Islet of Langerhans (tissue), 1 donor: Measurements from ENCODE around the gene GALNTL6.

ENCODE experiments used
- FAIRE-seq: peaks from one replicate; lab custom pipeline; 2011; peaks lifted over from hg19 to GRCh38; lab: Jason Lieb, UNC

GALNTL6 gene

DNA sequence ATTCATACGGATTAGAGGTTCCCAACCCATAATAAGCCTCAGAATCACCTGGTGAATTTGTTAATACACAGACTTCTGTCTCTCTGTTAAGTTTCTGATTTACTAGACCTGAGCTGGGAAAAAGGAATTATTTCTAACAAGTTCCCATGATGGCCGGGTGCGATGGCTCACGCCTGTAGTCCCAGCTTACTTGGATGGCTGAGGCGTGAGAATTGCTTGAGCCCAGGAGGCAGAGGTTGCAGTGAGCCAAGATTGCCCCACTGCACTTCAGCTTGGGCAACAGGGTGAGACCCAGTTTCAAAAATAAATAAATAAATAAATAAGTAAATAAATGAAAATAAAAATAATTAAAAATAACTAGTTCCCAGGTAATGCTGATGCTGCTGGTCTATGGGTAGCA lies 412.3 kb downstream of the GALNTL6 start:
- no peak for FAIRE-seq

DNA sequence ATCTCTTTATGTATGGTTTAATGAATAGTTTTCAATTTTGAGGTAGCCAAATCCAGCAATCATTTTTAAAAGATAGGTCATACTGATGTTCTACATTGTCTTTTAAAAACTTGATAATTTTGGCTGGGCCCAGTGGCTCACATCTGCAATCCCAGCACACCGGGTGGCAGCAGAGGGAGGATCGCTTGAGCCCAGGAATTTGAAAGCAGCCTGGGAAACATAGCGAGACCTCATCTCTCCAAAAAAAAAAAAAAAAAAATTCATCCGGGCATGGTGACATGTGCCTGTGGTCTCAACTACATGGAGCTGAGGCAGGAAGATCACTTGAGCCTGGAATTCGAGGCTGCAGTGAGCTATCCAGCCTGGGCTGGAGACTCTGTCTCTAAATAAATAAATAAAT lies 419.8 kb downstream of the GALNTL6 start:
- FAIRE-seq, result no peak

- no peak for FAIRE-seq
Observed at GRCh38 chr4:172243551-172243950, 430.3 kb downstream of the GALNTL6 start.

DNA sequence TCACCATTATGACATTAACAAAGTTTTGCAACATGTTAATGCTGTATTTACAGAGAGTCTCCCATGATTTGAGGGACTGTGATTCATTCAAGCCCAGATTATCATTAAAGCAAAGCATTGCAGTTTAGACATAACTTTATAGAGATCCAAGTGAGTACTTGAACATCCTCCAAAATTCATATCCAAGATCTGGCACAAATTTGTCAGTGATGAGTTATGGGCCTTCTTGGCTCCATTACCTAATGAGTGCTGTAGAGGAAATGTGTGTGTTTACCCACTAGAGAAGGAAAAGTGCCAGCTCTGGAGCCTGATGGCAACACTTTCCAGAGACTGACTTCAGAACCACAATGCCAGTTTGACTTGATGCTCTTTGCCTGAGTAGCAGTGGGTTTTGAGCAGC lies 432.3 kb downstream of the GALNTL6 start:
- no peak for FAIRE-seq

GRCh38 chr4:172253409-172253808 lies 440.2 kb downstream of the GALNTL6 start:
- no peak for FAIRE-seq

- no peak for FAIRE-seq
Observed at GRCh38 chr4:172256820-172257219, 443.6 kb downstream of the GALNTL6 start.

DNA sequence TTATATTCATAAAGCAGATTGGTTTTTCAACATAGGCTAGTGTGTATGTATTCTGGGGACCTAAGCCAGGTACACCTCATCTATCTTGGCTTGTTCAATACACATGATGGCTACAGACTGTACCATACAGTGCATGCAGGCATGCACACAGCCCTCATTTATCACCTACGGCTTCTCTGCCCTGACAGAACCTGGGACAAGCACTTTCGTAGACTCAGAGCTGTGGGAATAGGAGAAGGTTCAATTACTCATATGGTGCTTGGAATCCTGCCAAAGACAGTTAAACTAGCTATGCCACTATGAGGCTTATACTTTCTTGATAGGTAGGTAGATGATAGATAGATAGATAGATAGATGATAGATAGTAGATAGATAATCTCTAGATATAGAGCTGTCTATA lies 457.2 kb downstream of the GALNTL6 start:
- no peak for FAIRE-seq

DNA sequence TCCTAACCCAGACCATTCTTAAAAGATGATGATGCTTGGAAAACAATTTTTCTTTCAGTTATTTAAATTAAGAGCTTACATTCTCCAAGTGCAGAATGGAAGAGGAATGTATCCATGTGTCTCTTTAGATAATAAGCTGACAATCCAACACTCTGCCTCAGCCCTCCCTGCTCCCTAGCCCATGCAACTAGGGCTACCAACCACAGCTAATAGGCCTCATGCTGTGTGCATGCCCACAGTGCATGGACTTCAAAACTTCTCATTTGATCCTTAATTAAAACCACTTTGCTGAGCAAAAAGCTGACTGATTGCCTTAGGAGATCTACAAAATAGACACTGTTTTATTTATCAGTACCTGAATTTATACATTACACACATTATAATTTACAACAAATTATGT lies 473.9 kb downstream of the GALNTL6 start:
- no peak for FAIRE-seq

GRCh38 chr4:172305698-172306097 lies 492.5 kb downstream of the GALNTL6 start:
- no peak for FAIRE-seq

DNA sequence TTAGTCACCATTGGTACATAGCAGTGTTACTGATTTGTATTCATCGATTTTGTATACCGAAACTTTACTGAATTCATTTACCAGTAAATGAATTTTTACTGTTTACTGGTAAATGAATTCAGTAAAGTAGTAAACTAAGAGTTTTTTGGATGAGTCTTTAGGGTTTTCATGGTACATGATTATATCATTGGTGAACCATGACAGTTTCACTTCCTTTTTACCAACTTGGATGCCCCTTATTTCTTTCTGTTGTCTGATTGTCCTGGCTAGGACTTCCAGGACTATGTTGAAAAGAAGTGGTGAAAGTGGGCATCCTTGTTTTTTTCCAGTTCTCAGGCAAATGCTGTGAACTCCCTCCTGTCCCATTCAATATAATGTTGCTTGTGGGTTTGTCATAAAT lies 494.9 kb downstream of the GALNTL6 start:
- FAIRE-seq, result no peak

DNA sequence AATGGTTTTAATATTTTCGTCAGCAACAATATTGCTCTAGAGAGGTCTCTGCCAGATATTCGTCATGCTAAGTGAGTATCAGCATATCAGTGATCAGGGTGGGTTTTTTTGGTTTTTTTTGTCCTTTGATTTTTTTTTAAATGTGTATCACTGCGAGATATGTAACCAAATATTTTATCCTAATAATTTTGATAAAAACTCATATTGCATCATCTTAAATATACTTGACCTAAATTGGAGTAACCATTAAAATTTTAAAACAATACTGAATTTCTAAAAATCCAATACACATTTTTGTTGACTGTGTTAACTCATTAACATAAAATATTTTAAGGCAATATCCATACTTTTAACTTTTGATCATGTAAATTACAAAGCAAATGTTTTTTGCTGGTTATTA lies 498.5 kb downstream of the GALNTL6 start:
- FAIRE-seq, result no peak

DNA sequence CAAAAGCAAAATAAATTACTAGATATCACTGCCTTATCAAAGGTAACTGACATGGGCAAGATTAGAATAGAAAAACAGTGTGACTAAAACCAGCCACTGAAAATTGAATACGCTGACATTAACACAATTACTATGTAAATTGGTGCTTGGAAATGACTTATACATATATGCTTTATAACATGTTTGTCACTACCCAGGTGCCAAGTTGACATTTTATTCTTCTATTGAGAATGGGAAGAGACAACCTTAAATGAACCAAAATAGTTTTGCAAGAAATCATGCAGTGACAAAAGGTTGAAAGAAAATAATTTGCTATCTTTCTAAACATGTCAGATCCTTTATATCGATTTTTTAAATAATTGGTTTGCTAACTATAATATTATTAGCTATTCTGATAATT lies 510.1 kb downstream of the GALNTL6 start:
- no peak for FAIRE-seq

DNA sequence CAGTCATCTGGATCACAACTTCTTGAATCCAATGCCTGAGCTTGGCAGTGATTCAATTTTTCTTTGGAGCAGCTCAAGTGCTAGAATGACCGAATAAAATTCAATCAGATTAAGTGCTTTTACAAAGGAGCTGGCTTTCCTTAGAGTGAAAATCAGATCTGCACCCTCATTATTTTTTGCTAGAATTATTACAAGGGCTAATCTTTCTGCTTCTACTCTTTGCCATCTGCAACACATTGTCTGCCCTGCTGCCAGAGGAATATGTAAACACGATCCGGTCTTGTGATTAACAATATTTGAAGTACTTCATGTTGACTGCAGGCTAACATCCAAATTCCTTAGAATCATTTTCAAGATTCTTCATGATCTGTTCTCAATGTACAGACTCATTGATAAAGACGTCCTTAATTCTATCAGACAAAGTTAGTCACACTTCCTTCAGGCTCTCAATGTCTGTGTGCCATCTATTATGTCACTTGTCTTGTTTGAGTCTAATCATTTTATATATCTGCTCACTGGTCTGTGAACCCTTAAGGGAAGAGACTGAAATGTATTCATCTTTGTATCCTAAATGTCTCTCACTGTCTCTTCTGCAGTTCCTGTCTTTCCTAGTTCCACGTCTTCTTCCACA lies 531.2 kb downstream of the GALNTL6 start:
- FAIRE-seq, result no peak

DNA sequence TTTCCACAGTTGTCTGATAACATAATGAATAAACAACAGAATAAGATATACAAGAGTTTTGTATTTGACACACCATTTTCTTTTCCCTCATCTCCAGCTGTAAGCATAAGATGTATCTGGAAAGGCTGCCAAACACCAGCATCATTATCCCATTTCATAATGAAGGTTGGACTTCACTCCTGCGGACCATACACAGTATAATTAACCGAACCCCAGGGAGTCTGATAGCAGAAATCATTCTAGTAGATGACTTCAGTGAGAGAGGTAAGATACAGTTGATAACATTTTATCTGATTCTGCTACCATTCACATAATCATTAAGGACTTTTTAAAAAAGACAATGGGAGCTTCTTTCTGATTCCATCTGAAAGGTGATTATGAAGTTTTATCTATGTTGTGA lies 535.2 kb downstream of the GALNTL6 start:
- FAIRE-seq, result no peak

- FAIRE-seq, result no peak
Observed at GRCh38 chr4:172352356-172352755, 539.2 kb downstream of the GALNTL6 start.

GRCh38 chr4:172356016-172356415 lies 542.8 kb downstream of the GALNTL6 start:
- no peak for FAIRE-seq

- no peak for FAIRE-seq
Observed at GRCh38 chr4:172357006-172357540, 543.9 kb downstream of the GALNTL6 start.

DNA sequence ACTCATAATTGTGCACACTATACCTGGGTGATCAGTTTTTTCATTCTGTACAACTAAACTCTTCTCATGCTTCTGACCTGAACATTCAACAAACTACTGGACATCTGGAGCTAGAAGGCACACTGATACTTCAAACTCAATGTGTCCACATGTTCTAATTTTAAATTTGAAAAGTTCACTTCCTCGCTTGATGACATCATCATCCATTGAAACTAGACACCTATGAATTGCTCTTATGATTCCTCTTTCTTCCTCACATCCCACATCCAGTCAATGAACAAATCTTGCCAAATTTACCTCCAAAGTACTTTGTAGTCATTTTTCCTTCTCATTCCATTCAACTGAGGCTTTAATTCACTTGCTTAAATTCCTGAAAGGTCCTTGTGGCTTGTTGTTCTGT lies 549.4 kb downstream of the GALNTL6 start:
- no peak for FAIRE-seq

DNA sequence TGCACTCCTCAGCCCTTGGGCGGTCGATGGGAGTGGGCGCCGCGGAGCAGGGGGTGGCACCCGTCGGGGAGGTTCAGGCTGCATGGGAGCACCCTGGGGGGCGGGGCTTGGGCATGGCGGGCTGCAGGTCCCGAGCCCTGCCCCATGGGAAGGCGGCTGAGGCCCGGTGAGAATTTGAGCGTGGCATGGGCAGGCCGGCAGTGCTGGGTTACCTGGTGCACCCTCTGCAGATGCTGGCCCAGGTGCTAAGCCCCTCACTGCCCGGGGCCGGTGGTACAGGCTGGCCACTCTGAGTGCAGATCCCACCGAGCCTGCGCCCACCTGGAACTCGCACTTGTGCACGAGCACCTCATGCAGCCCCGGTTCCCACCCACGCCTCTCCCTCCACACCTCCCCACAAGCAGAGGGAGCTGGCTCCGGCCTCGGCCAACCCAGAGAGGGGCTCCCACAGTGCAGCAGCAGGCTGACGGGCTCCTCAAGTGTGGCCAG lies 556.3 kb downstream of the GALNTL6 start:
- no peak for FAIRE-seq

DNA sequence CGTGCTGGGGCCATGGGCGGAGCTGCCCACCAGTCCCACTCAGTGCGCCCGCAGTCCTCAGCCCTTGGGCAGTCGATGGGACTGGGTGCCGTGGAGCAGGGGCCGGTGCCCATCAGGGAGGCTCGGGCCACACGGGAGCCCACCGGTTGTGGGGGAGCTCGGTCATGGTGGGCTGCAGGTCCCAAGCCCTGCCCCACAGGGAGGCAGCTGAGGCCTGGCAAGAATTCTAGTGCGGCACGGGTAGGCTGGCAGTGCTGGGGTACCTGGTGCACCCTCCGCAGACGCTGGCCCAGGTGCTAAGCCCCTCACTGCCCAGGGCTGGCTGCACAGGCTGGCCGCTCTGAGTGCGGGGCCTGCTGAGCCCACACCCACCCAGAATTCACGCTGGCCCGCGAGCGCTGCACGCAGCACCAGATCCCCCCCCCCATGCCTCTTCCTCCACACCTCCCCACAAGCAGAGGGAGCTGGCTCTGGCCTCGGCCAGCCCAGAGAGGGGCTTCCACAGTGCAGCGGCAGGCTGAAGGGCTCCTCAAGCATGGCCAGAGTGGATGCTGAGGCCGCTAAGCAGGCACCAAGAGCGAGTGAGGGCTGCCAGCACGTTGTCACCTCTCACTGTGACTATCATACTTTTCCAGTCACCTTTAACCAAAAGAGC lies 564.4 kb downstream of the GALNTL6 start:
- FAIRE-seq, result no peak

GRCh38 chr4:172379834-172380233 lies 566.6 kb downstream of the GALNTL6 start:
- FAIRE-seq, result no peak

- no peak for FAIRE-seq
Observed at GRCh38 chr4:172390331-172390730, 577.1 kb downstream of the GALNTL6 start.

DNA sequence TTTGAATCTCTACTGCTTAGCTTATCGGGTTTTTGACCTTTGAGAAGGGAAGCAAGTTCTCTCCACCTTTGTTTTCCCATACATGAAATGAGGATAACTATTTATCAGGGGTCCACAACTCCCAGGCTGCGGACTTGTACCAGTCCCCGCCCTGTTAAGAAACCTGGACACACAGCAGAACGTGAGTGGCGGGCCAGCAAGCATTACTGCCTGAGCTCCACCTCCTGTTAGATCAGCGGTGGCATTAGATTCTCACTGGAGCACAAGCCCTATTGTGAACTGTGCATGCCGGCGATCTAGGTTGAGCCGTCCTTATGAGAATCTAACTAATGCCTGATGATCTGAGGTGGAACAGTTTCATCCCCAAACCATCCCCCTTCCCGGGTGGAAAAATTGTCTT lies 579.5 kb downstream of the GALNTL6 start:
- FAIRE-seq, result no peak

DNA sequence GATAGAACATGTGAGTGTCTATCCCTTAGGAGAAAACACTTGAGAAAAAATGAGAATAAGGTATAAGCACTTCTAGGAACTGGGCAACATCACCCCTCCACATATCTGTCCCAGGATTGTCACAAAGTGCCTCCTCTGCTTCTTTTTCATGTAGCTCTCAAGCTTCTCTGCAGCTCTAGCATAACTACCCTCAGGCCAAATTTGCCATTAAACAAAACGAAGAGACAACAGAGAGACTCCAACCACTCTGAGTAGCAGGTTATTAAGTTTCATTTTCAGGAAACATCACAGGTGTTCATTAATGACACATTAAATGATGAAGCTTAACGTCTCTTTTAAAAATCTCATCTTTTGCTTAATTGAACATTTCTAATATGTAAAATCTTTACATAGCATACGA lies 580.0 kb downstream of the GALNTL6 start:
- FAIRE-seq, result no peak
